H1 (cell line): ENCODE data around the gene ZNF273. TPM values are rescaled to one million over a fixed set of nuclear protein-coding genes. Genes with fewer than 3 reads are reported as not detected.
A peak's percentile ranks its signal among the peaks of the same experiment; 100 is the strongest.

Source experiments
- CTCF ChIA-PET: fragments of 300-600 bp; sonication (Branson Sonifier 250); formaldehyde crosslinking; loops from one replicate; lab custom pipeline; 2021; ENCODE audit not compliant: partially characterized antibody; lab: Charles Lee
- POLR2A ChIA-PET: fragments of 300-600 bp; sonication (Branson Sonifier 250); formaldehyde crosslinking; loops from one replicate; lab custom pipeline; 2021; ENCODE audit warnings: inconsistent platforms; ENCODE audit not compliant: partially characterized antibody; lab: Charles Lee
- DNase-seq, 2 experiments: peaks; one replicate each; pipeline versions ENCODE4 v3.0.0 to v3.0.0-alpha.2; 2010 to 2022; ENCODE audit warnings: low spot score in 2 of 2, low read depth in 1 of 2, mixed read lengths in 1 of 2
- FAIRE-seq: peaks from 2 replicates; lab custom pipeline; 2011; peaks lifted over from hg19 to GRCh38; lab: Jason Lieb, UNC
- H2AFZ ChIP-seq: 2 replicates; pipeline ENCODE4 v1.8.1; 2012; ENCODE audit warnings: low read length, inconsistent platforms
- H2AK5ac ChIP-seq: 2 replicates; pipeline ENCODE4 v1.6.1; 2013; ENCODE audit warnings: low read depth, low read length
- H2BK120ac ChIP-seq: replicated peaks from 2 replicates; pipeline ENCODE3; 2013; ENCODE audit warnings: low read depth, low read length, inconsistent platforms
- H2BK12ac ChIP-seq: 2 replicates; pipeline ENCODE4 v1.6.1; 2013; ENCODE audit warnings: low read depth, low read length
- H2BK15ac ChIP-seq: 2 replicates; pipeline ENCODE4 v1.6.1; 2013; ENCODE audit warnings: low read length
- H2BK20ac ChIP-seq: 2 replicates; pipeline ENCODE4 v1.6.1; 2013; ENCODE audit warnings: low read length
- H2BK5ac ChIP-seq: 2 replicates; pipeline ENCODE4 v1.6.1; 2013; ENCODE audit warnings: low read depth, low read length
- H3K14ac ChIP-seq: 2 replicates; pipeline ENCODE4 v1.6.1; 2013; ENCODE audit warnings: inconsistent platforms; ENCODE audit not compliant: insufficient read length
- H3K18ac ChIP-seq: 2 replicates; pipeline ENCODE4 v1.6.1; 2013; ENCODE audit warnings: low read length; ENCODE audit errors: extremely low read depth
- H3K23ac ChIP-seq: 2 replicates; pipeline ENCODE4 v1.6.1; 2013; ENCODE audit warnings: inconsistent platforms; ENCODE audit not compliant: insufficient read length
- H3K23me2 ChIP-seq: 2 replicates; pipeline ENCODE4 v1.6.1; 2013; ENCODE audit warnings: low read depth, low read length
- H3K27ac ChIP-seq: 2 replicates; pipeline ENCODE4 v1.6.1; 2011; ENCODE audit warnings: low read depth, low read length, inconsistent platforms
- H3K27me3 ChIP-seq, 4 experiments: replicated peaks in 1 of 4; 1 replicate in 1 of 4; 2 replicates in 3 of 4; pipeline versions ENCODE4 v1.6.1 to v1.8.1; 2011 to 2013; ENCODE audit warnings: low read length in 3 of 4, mild to moderate bottlenecking in 3 of 4, inconsistent platforms in 2 of 4, mixed read lengths in 2 of 4, moderate library complexity in 1 of 4; ENCODE audit not compliant: control insufficient read depth in 3 of 4, insufficient read depth in 3 of 4; ENCODE audit errors: extremely low read depth in 1 of 4
- H3K36me3 ChIP-seq, 4 experiments: 2 replicates each; pipeline versions ENCODE4 v1.6.1 to v1.8.1; 2011 to 2013; ENCODE audit warnings: mild to moderate bottlenecking in 4 of 4, low read length in 3 of 4, moderate library complexity in 2 of 4, control low read depth in 1 of 4, inconsistent platforms in 1 of 4; ENCODE audit not compliant: insufficient read depth in 4 of 4, control insufficient read depth in 2 of 4
- H3K4ac ChIP-seq: replicated peaks from 2 replicates; pipeline ENCODE3; 2013; ENCODE audit warnings: low read length, low read depth, mixed read lengths, inconsistent platforms; ENCODE audit not compliant: insufficient read length
- H3K4me1 ChIP-seq, 4 experiments: replicated peaks in 1 of 4; 1 replicate in 1 of 4; 2 replicates in 3 of 4; pipeline versions ENCODE4 v1.6.1 to v1.8.1; 2011 to 2013; ENCODE audit warnings: low read length in 3 of 4, inconsistent platforms in 2 of 4, mixed read lengths in 1 of 4; ENCODE audit not compliant: insufficient read depth in 4 of 4, control insufficient read depth in 3 of 4
- H3K4me2 ChIP-seq, 2 experiments: 2 replicates each; pipeline versions ENCODE4 v1.6.1 to v1.8.1; 2011 to 2013; ENCODE audit warnings: low read depth in 2 of 2, low read length in 2 of 2, control low read depth in 1 of 2, inconsistent platforms in 1 of 2, mild to moderate bottlenecking in 1 of 2; ENCODE audit not compliant: insufficient read depth in 1 of 2
- H3K4me3 ChIP-seq, 4 experiments: fragments of 200-600, 300-600 bp in 1 of 4; sonication (generic), shearing (Covaris generic), sonication (Bioruptor Twin) in 1 of 4; 2 replicates each; pipeline versions ENCODE4 v1.5.1 to v1.8.1; 2011 to 2016; ENCODE audit warnings: low read length in 4 of 4, low read depth in 3 of 4, control low read depth in 2 of 4, inconsistent platforms in 2 of 4, mild to moderate bottlenecking in 2 of 4, mixed read lengths in 1 of 4, moderate library complexity in 1 of 4; ENCODE audit not compliant: insufficient read depth in 2 of 4; ENCODE audit errors: extremely low read depth in 1 of 4
- H3K56ac ChIP-seq: replicated peaks from 2 replicates; pipeline ENCODE3; 2013; ENCODE audit warnings: low read depth, mild to moderate bottlenecking, mixed read lengths, low read length, inconsistent platforms; ENCODE audit not compliant: insufficient read length
- H3K79me1 ChIP-seq: 2 replicates; pipeline ENCODE4 v1.6.1; 2013; ENCODE audit warnings: low read depth, low read length, control low read depth
- H3K79me2 ChIP-seq, 2 experiments: 2 replicates each; pipeline versions ENCODE4 v1.6.1 to v1.8.1; 2012 to 2013; ENCODE audit warnings: low read length in 2 of 2, mild to moderate bottlenecking in 2 of 2, inconsistent platforms in 1 of 2; ENCODE audit not compliant: insufficient read depth in 2 of 2, control insufficient read depth in 1 of 2
- H3K9ac ChIP-seq, 4 experiments: replicated peaks in 1 of 4; 1 replicate in 1 of 4; 2 replicates in 3 of 4; pipeline versions ENCODE4 v1.6.1 to v1.8.1; 2011 to 2013; ENCODE audit warnings: low read depth in 3 of 4, low read length in 3 of 4, control low read depth in 2 of 4, mild to moderate bottlenecking in 2 of 4, moderate library complexity in 2 of 4, inconsistent platforms in 1 of 4; ENCODE audit errors: extremely low read depth in 1 of 4
- H3K9me3 ChIP-seq, 2 experiments: 2 replicates each; pipeline versions ENCODE4 v1.6.1 to v1.8.1; 2012 to 2013; ENCODE audit warnings: mild to moderate bottlenecking in 2 of 2, moderate library complexity in 2 of 2, control low read depth in 1 of 2, inconsistent platforms in 1 of 2, low read depth in 1 of 2, low read length in 1 of 2, mixed read lengths in 1 of 2; ENCODE audit not compliant: insufficient read depth in 2 of 2
- H4K20me1 ChIP-seq, 2 experiments: replicated peaks in 1 of 2; 2 replicates each; pipeline versions ENCODE3 to v1.8.1; 2011 to 2013; ENCODE audit warnings: inconsistent platforms in 2 of 2, low read length in 2 of 2, mild to moderate bottlenecking in 1 of 2; ENCODE audit not compliant: insufficient read depth in 2 of 2, control insufficient read depth in 1 of 2
- H4K5ac ChIP-seq: 2 replicates; pipeline ENCODE4 v1.6.1; 2013; ENCODE audit warnings: low read length, low read depth, mixed read lengths, inconsistent platforms; ENCODE audit not compliant: insufficient read length
- H4K8ac ChIP-seq: 2 replicates; pipeline ENCODE4 v1.8.0; 2013; ENCODE audit warnings: mild to moderate bottlenecking, moderate library complexity, low read length, inconsistent platforms; ENCODE audit not compliant: insufficient read depth; ENCODE audit errors: extremely low read depth
- H4K91ac ChIP-seq: replicated peaks from 2 replicates; pipeline ENCODE3; 2013; ENCODE audit warnings: low read length, mixed read lengths, inconsistent platforms; ENCODE audit not compliant: insufficient read length
- BACH1 ChIP-seq: IDR thresholded peaks from 2 replicates; pipeline ENCODE4 v1.6.1; 2012; ENCODE audit warnings: low read length, improper control_type of control experiment
- CBX5 ChIP-seq: fragments of 300-800, 300-1000 bp; sonication (generic); IDR thresholded peaks from 2 replicates; pipeline ENCODE4 v1.7.1; 2016; ENCODE audit warnings: antibody characterized with exemption, low read length, low read depth
- CHD2 ChIP-seq: IDR thresholded peaks from 2 replicates; pipeline ENCODE4 v1.6.1; 2012; ENCODE audit warnings: low read length, improper control_type of control experiment
- CTBP2 ChIP-seq: IDR thresholded peaks from 2 replicates; pipeline ENCODE4 v1.7.0; 2011; ENCODE audit warnings: borderline replicate concordance, mild to moderate bottlenecking, moderate library complexity, mixed read lengths, low read length; ENCODE audit not compliant: insufficient read depth, insufficient read length
- CTCF ChIP-seq, 3 experiments: IDR thresholded peaks; 1 replicate in 2 of 3; 2 replicates in 1 of 3; pipeline versions ENCODE4 v1.5.1 to v1.6.1; 2011; ENCODE audit warnings: low read length in 3 of 3, mild to moderate bottlenecking in 3 of 3, inconsistent platforms in 2 of 3, low read depth in 1 of 3, moderate library complexity in 1 of 3; ENCODE audit not compliant: insufficient read depth in 1 of 3; ENCODE audit errors: control extremely low read depth in 1 of 3
- RAD21 ChIP-seq, 2 experiments: IDR thresholded peaks in 1 of 2; conservative IDR thresholded peaks in 1 of 2; 2 replicates each; pipeline ENCODE4 v1.6.1; 2011; ENCODE audit warnings: low read depth in 2 of 2, low read length in 2 of 2, improper control_type of control experiment in 1 of 2, inconsistent platforms in 1 of 2, mild to moderate bottlenecking in 1 of 2, moderate library complexity in 1 of 2
- RFX5 ChIP-seq: IDR thresholded peaks from 2 replicates; pipeline ENCODE4 v1.6.1; 2011; ENCODE audit warnings: low read depth, low read length, improper control_type of control experiment, borderline replicate concordance
- SAP30 ChIP-seq: fragments of 300-600 bp; sonication (generic); IDR thresholded peaks from 2 replicates; pipeline ENCODE4 v1.7.1; 2012; ENCODE audit warnings: low read length, moderate library complexity, mild to moderate bottlenecking, inconsistent platforms; ENCODE audit not compliant: insufficient read depth, insufficient replicate concordance
- SRF ChIP-seq: IDR thresholded peaks from 2 replicates; pipeline ENCODE4 v1.6.1; 2011; ENCODE audit warnings: mild to moderate bottlenecking, low read depth, low read length, moderate library complexity
- ZNF274 ChIP-seq: IDR thresholded peaks from 2 replicates; pipeline ENCODE4 v1.7.0; 2012; ENCODE audit warnings: low read length, borderline replicate concordance; ENCODE audit errors: extremely low read depth
- WGBS, 2 experiments: shearing (Covaris generic) in 1 of 2; methylation state at CpG; one replicate each; pipeline versions ENCODE4 v1.1.6 to v1.1.7; 2013 to 2015; ENCODE audit warnings: low lambda C conversion rate in 2 of 2, mixed read lengths in 2 of 2, inconsistent platforms in 1 of 2, low coverage in 1 of 2, missing lambda C conversion rate in 1 of 2; ENCODE audit not compliant: insufficient replicate concordance in 2 of 2, insufficient coverage in 1 of 2, insufficient read length in 1 of 2; ENCODE audit errors: extremely low coverage in 1 of 2, missing lambda C conversion rate in 1 of 2; 5-methylcytosine and 5-hydroxymethylcytosine counted together
- polyA plus RNA-seq, 7 experiments: library from polyadenylated mRNA; depleted of rRNA in 3 of 7; stranded (reverse) in 5 of 7; unstranded in 2 of 7; fragments of >200 nt in 5 of 7; fragments of 200-250 nt in 2 of 7; gene quantifications; 1 replicate in 5 of 7; 2 replicates in 1 of 7; 4 replicates in 1 of 7; pipeline versions ENCODE4 v1.2.1 to v1.2.3, GENCODE V29; 2011 to 2013; ENCODE audit warnings: missing spikeins in 2 of 7, mixed read lengths in 2 of 7
- total RNA-seq: library from RNA; stranded (reverse); fragmentation: NEBNext Ultra II Directional; extraction: Animal tissue kit (Norgen Biotek cat#: 25700); gene quantifications from 2 replicates; pipeline ENCODE4 v1.2.1, GENCODE V29; 2021

The ZNF273 gene
- total and polyA plus RNA-seq, 2 of the 8 experiments (the other 6 are each of a cell fraction or from before 2014, with no cell fraction given), result 6.2 to 23.2 TPM

GRCh38 chr7:64951250-64951848, 48.3 kb downstream of the ZNF273 start:
- WGBS, 2 experiments, result 5% methylated on average over 1 of the region's 1 CpG; no CpG with 5 or more reads in 1 of the 2 experiments
- Histone ChIP-seq H2BK20ac (no peak overlapping the region), H2BK5ac (no peak overlapping the region), H2AK5ac (no peak overlapping the region), H2AFZ (no peak overlapping the region), H3K9me3 (no peaks in the 10 kb centered on the region), H4K5ac (no peak overlapping the region), H3K18ac (no peak overlapping the region), H3K23me2 (peaks cover 5% of the 10 kb centered on the region; the same call in 1 of the 2 replicates), H3K79me1 (no peaks in the 10 kb centered on the region), H3K4me1 (no peaks in the 10 kb centered on the region), H3K23ac (no peak overlapping the region), H4K20me1 (no peaks in the 10 kb centered on the region), H4K8ac (no peak overlapping the region), H3K79me2 (no peaks in the 10 kb centered on the region), H3K14ac (no peak overlapping the region), H3K36me3 (no peaks in the 10 kb centered on the region), H3K9ac (no peak overlapping the region), H2BK15ac (no peak overlapping the region), H3K4ac (no peak overlapping the region), H2BK120ac (no peak overlapping the region), H2BK12ac (no peak overlapping the region), H3K27me3 (peaks cover 2 to 10% (median 6%) of the 10 kb centered on the region in 4 experiments; a peak in 4 of 7 replicates), H3K56ac (no peak overlapping the region), H4K91ac (no peak overlapping the region), H3K27ac (no peak overlapping the region), H3K4me2 (no peak overlapping the region), H3K4me3 (no peak overlapping the region)
- CTCF ChIA-PET, result interaction anchor here (1.0 to 2.6 kb wide), 12 partner anchors 9 to 473 kb away, joined by 3 to 18 read pairs (median 3); no protein-coding TSS in a partner anchor
- DNase-seq, result no peak
- no peak for FAIRE-seq
- POLR2A ChIA-PET, result interaction anchor here (1.4 kb wide), 1 partner anchor 43 kb away, joined by 3 read pairs; no protein-coding TSS in a partner anchor
- peak in 2 of 3 experiments; percentile 39 to 76; a peak in 2 of 4 replicates for TF ChIP-seq CTCF (IDR thresholded peaks at IDR 0.05; ENCODE audit: control extremely low read depth in 1 of 3, insufficient read depth in 1 of 3, low read depth in 1 of 3, low read length in 3 of 3)
- no peak for TF ChIP-seq ZNF274
- no peak for TF ChIP-seq CHD2
- TF ChIP-seq RAD21 (IDR thresholded peaks at IDR 0.05 in 1 of 2, conservative IDR thresholded peaks at IDR 0.05 in 1 of 2; ENCODE audit: low read depth in 2 of 2, low read length in 2 of 2), result peak; percentile 83 to 85
- no peak for TF ChIP-seq RFX5
- no peak for TF ChIP-seq CBX5
- no peak for TF ChIP-seq SAP30
- no peak for TF ChIP-seq BACH1
- TF ChIP-seq CTBP2, result no peak
- no peak for TF ChIP-seq SRF
